Activated CD4-positive, alpha-beta T cell treated with anti-CD3 and anti-CD28 coated beads, Interleukin-2, Interleukin-6, amounts not matched to agents 100 ng/mL and 50 ng/mL, durations not matched to agents 16 hours and 8 hours (primary cell): ENCODE measurements around the gene ABHD11.
"Not testable (repeated sequence)": the region's sequence is repeated elsewhere in the genome, so short reads cannot be mapped to it uniquely, and the experiment has no call there.

Source experiments
- DNase-seq: peaks from one replicate; pipeline ENCODE4 v3.0.0-alpha.2; 2020

The ABHD11 gene

GRCh38 chr7:73738612-73739386, at the start of gene ABHD11:
Gene ABHD11, minus strand, starts transcription at chr7:73738802. Its CDS starts 32 bp downstream, at chr7:73738770.
- peak; percentile 99 for DNase-seq

GRCh38 chr7:73787786-73788048, 49.1 kb upstream of the ABHD11 start:
- not testable (repeated sequence) for DNase-seq

- no peak for DNase-seq
These were observed 48.0 kb upstream of the ABHD11 start for GRCh38 chr7:73786588-73786987.

DNA sequence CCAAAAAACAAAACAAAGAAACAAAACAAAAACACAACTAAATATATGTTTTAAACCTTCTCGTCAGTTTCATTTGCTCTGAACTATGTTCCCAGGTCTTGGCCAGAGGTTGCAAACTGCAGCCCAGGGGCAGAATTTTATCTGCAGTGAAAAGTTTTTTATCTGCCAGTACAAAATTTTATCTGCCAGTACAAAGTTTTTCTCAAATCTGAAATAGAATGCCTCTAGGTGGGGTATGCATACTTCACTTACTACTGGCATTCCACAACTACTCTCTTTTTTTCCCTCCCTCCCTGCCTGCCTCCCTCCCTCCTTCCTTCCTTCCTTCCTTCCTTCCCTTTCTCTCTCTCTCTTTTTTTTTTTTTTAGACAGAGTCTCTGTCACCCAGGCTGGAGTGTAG, 40.9 kb upstream of the ABHD11 start:
- DNase-seq: no peak

DNA sequence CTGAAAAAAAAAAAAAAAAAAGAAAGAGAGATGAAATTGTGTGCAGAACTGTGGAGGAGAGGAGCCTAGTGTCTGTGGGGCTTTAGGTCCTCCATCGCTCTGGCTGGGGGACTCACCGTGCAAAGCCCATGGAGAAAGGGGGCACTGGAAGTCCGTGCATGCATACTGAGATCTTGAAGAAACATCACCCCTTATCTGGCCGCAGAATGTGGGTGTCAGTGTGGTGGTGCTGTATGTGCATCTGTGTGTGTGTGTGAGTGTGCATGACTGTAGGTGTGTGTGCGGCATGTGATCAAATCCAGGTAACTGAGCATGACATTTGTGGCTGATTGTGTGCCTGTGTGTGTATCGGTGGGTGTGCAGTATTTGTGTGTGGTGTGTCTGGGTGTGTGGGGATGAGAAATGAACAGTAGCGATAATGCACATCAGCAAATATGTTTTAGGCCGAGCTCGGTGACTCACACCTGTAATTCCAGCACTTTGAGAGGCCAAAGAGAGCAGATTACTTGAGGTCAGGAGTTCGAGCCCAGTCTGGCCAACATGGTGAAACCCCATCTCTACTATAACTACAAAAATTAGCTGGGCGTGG, 40.3 kb upstream of the ABHD11 start:
- no peak for DNase-seq

DNA sequence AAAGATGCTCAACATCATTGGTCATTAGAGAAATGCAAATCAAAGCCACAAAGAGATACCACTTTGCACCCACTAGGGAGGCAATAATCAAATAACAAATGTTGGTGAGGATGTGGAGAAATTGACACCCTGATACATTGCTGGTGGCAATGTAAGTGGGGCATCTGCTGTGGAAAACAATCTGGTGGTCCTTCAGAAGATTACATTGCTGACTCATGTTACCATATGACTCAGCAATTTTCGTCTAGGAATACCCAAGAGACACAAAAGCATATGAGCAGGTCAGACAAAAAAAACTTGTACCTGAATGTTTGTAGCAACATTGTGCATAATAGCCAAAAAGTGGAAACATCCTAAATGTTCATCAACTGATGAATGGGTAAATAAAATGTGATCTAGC, 36.3 kb upstream of the ABHD11 start:
- DNase-seq: peak; percentile 12

DNA sequence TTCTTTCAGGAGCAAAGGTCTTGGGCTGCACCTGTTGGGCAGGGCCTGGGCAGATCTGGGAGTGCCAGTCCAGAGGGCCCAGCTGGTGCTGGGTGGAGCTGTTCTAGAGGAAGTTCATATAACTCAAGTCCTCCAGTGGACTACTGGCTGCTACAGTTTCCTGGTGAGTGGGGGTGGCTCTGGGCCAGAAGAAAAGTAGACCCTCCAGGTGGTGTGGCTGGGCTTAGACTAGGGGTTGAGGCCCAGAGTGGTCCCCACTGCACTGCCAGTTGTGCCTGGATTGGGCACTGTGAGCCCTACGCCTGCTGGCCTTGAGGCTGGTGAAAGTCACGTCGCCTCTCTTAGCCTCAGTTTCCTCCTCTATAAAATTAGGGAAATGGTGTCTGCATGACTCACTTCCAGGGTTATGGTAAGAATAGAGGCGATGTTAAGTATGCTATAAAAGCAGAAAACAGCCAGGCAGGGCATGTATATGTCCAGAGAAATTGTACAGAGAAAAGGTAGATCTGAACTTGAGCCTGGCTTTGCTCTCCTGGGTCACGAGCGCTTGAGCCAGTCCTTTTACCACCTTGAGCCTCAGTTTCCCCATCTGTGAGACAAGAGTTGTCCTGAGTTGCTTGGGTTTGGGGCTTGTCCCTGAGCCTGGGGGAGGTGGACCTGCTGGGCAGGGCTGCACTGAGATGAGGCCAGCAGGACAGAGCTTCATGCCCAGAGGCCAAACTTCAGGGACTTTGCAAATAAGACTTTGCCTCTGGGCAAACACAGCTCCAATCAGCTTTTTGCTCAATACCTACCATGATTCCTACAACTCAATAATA, 35.3 kb upstream of the ABHD11 start:
- DNase-seq: no peak

DNA sequence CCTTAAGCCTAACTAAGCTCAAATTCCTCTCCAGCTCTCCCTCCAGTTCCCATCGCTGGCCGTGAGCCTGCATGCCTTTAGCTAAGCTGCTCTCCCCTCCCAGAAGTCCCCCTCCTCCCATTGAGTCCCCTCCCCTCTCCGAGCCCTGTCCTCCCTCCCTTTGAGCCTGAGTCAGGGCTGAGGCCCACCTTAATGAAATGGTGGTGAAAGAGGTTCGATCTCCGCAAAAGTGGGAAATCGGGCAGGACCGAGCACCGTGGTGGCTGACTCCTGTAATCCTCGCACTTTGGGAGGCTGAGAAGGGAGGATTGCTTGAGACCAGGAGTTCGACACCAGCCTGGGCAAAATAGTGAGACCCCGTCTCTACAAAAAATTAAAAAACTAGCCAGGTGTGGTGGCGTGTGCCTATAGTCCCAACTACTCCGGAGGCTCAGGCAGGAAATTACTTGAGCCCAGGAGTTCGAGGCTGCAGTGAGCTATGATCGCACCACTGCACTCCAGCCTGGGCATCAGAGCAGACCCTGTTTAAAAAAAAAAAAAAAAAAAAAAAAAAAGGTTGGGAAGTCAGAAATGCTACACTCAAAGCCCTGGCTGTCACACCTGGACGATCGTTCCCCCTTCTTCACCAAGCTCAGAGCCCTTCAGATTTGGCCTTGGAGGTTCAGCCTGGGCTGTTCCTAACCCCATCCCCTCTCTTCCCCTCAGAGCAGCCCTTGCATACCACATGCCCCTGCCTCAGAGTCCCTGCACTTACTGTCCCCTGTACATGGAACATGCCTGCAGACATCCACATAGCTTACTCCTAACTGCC, 32.5 kb upstream of the ABHD11 start:
- no peak for DNase-seq

DNA sequence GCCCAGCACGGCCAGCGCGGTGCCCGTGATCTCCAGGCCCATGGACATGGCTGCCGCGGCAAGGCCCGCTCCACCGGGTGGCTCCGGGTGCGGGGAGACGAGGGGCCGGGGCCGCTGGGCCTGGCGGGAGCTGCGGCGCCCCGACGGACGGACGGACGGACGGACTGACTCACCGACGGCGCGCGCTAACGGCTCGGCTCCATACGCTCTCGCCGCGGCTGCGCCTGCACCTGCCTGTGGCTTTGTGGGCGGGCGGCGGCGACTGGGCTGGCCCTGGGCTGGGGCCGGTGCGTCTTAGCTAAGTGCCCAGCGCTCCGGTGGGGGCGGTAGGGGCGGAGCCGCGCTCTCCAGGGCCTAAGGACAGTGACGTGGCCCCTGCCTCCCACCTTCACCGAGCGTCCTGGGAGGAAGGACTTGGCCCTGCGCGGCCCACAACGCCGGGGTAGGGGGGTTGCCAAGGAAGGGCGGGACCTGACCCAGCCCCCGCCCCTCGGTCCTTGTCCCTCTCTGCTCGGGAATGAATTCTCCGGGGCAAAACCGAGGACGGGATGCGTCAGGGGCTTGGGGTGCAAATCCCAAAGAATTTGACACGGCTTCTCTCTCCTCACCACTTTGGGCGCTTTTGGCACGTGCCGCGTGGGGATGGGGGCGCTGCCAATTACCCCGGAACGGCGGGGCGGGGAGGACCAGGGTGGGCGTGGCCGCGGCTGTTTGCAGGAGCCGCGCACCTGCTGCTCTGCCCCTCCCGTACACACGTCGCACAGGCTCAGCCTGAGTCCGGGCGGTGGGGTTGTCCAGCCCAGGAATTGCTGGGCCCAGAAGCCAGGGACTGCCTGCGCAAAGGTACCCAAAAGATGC, 31.6 kb upstream of the ABHD11 start, which contains the start of gene CLDN3:
Gene CLDN3, minus strand, starts transcription at position 269 of the 858 bp plus-strand sequence. Its CDS starts 221 bp downstream, at position 48.
- DNase-seq: peak; percentile 3

DNA sequence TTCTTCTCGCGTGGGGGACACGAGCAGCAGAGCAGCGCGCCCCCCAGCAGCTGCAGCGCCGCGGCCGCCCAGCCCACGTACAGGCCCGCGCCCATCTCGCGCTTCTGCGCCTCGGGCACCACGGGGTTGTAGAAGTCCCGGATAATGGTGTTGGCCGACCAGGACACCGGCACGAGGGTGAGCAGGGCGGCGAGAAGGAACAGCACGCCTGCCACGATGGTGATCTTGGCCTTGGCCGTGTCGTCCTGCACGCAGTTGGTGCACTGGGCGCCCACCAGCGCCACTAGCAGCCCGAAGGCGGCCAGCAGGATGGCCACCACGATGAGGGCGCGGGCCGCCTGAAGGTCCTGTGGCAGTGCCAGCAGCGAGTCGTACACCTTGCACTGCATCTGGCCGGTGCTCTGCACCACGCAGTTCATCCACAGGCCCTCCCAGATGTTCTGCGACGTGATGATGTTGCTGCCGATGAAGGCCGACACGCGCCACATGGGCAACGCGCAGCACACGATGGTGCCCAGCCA, 30.9 kb upstream of the ABHD11 start:
- no peak for DNase-seq

- DNase-seq: no peak
These were observed 30.3 kb upstream of the ABHD11 start for GRCh38 chr7:73768641-73769480.

- DNase-seq: no peak
These were observed 28.1 kb upstream of the ABHD11 start for GRCh38 chr7:73766556-73767229.

GRCh38 chr7:73762659-73762999, 24.0 kb upstream of the ABHD11 start:
- no peak for DNase-seq

DNA sequence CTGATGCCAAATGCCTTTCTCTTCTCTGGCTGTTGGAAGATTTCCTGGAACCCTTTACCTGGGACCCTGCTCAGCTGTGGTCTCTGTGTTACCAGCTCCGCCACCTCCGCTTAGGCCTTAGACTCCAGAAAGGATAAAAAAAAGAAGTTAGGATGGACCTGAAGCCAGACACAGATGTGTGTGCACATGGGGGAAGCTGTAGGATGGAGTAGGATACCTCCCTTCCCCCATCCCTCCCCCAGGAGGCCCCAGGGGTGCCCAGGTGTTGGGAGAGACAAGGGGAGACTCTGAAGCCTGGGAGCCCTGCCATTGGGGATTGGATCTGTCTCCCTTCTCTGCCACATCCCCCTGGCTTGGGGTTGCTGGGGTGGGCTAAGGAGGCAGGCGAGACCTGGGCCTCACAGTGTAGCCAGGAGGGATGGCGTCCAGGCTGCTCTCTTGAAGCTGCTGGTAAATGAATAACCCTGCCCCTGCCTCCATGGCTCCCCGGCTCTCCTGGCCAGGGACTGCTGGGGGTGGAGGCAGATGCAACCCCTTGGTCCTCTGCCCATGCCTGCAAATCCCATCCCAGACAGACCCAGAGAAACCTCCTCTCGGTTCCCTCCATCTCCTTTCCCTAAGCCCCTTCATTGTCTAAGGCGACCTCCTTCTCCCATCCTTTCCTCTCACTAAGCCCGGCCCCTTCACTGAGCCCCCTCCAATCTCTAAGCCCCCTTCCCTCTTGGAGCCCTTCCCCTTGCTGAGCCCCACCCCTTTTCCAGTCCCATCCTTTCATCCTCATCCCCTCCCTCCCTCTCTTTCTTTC, 23.5 kb upstream of the ABHD11 start:
- no peak for DNase-seq

- DNase-seq: no peak
These were observed 20.1 kb upstream of the ABHD11 start for GRCh38 chr7:73758581-73759138.

- DNase-seq: no peak
These were observed 11.6 kb upstream of the ABHD11 start for GRCh38 chr7:73749931-73750776.

DNA sequence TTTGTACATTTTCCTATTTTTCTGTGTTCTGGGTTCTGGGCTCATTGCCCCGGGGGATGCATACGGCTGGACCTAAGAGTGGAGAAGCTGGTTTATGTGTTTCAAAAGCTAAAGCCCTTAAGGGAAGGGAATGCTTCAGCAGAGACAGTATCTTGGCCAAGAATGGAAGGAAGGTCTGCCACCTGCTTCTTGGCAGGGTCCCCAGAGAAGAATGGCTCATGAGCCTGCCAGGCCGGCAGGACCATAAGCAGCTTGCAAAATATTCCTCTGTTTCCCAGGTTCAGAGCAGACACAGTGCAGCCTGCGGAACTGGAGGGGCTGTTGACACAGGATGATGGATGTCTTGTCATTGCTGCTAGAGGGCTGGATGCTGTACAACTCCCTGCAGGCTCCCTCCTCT, 7.8 kb upstream of the ABHD11 start:
- DNase-seq: no peak
